PC-9 (cell line): Measurements from ENCODE around the gene IVD.

Experiments used
- EZH2 ChIP-seq: fragments of 200-600 bp; sonication (generic); IDR thresholded peaks from 2 replicates; pipeline ENCODE4 v1.8.0; 2017; ENCODE audit warnings: antibody characterized with exemption, low read depth
- TF ChIP-seq, protein P1 (sequence below): fragments of 200-600 bp; sonication (generic); conservative IDR thresholded peaks from 2 replicates; pipeline ENCODE4 v1.6.1; 2017; ENCODE audit warnings: mixed run types, antibody characterized with exemption, mild to moderate bottlenecking, moderate library complexity

DNA sequence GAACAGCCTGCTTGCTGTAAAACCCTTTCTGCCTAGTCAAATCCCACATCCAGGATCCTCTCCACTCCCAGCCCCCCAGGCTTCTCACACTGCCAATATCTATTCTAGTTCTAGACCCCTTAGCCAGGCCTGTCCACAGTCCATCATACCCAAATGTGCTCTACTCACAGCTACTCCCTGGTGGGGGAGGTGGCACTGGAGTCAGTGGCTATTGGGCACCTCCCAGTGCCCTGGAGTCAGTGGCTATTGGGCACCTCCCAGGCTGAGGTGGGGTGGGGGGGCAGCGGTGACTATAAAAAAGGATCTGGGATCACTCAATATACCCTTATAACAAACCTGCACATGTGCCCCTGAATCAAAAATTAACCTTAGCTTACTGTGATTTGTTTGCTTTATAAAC lies 48.3 kb upstream of the IVD start:
- TF ChIP-seq, protein P1, sequence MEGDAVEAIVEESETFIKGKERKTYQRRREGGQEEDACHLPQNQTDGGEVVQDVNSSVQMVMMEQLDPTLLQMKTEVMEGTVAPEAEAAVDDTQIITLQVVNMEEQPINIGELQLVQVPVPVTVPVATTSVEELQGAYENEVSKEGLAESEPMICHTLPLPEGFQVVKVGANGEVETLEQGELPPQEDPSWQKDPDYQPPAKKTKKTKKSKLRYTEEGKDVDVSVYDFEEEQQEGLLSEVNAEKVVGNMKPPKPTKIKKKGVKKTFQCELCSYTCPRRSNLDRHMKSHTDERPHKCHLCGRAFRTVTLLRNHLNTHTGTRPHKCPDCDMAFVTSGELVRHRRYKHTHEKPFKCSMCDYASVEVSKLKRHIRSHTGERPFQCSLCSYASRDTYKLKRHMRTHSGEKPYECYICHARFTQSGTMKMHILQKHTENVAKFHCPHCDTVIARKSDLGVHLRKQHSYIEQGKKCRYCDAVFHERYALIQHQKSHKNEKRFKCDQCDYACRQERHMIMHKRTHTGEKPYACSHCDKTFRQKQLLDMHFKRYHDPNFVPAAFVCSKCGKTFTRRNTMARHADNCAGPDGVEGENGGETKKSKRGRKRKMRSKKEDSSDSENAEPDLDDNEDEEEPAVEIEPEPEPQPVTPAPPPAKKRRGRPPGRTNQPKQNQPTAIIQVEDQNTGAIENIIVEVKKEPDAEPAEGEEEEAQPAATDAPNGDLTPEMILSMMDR: no peak
- TF ChIP-seq EZH2: no peak
